Measurements from ENCODE around the gene IFNE.
"Not testable (repeated sequence)": the region's sequence is repeated elsewhere in the genome, so short reads cannot be mapped to it uniquely, and the experiment has no call there.

- TF ChIP-seq PATZ1 (CRISPR knock-in tag; IDR thresholded peaks at IDR 0.05; ENCODE audit: borderline replicate concordance); ARNTL (CRISPR knock-in tag; IDR thresholded peaks at IDR 0.05; ENCODE audit: borderline replicate concordance, low read depth); CREB5 (CRISPR knock-in tag; IDR thresholded peaks at IDR 0.05; ENCODE audit: low read depth); PPARA (CRISPR knock-in tag; IDR thresholded peaks at IDR 0.05; ENCODE audit: borderline replicate concordance); TSHZ2 (CRISPR knock-in tag; IDR thresholded peaks at IDR 0.05); ZFP30 (CRISPR knock-in tag; IDR thresholded peaks at IDR 0.05); ESRRG (CRISPR knock-in tag; IDR thresholded peaks at IDR 0.05): not testable (repeated sequence)
These were observed 32.8 kb downstream of the IFNE start for GRCh38 chr9:21449312-21449711.
